CD1c-positive myeloid dendritic cell (primary cell): ENCODE measurements around the gene ZNF853.

Experiments
- DNase-seq: peaks from one replicate; pipeline ENCODE4 v3.0.0-alpha.2; 2016; ENCODE audit errors: extremely low spot score

Gene ZNF853

DNA sequence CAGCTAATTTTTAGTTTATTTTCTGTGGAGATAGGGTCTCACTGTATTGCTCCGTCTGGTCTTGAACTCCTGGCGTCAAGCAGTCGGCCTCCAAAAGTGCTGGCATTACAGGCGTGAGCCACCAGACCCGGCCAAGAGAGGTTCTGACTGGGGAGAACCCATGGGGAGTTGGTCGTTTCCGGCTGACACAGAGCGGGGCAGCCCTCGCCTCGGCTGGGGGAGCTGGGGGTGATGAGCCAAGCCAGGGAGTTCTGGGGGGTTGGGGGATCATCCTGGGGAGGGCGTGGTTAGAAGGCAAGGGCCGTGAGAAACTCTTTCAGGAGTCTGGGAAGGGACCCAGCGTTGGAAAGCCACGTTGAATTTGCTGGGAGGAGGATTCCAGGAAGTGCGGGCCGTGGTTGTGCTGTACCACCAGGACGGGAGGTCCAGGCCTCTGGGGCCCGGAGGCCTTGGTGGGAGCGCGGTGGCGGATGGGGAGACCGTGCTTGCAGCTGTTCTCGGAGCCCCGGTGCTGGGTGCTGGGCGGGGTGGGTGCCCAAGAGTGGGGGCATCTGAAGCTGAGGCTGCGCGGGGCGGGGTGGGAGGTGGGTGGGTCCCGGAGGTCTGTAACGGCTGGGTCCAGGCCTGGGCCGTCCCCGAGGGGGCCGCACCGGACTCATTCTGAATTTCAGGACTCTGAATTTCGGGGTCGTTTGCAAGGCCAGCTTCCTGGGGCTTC lies 8.4 kb upstream of the ZNF853 start:
- no peak for DNase-seq

- DNase-seq = no peak
These were observed 7.8 kb upstream of the ZNF853 start for GRCh38 chr7:6607651-6608051.

DNA sequence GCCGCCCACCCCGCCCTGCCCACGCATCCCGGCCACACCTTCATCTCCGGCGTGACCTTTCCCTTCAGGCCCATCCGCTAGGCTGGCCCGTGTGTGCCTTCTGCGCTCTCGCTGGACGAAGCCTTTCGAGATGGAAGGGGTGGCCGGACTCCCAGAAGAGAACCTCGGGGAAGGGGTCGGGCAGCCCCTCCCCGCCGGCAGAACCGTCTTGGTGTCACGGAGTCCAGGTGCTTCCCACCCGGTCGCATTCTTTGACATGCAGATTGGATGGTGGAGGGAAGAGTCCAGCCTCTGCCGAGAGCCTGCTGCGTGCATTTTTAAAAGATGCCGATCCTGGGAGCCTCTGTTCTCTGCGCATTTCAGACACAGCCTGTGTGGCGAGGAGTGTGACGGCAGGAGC lies 7.3 kb upstream of the ZNF853 start:
- no peak for DNase-seq

DNA sequence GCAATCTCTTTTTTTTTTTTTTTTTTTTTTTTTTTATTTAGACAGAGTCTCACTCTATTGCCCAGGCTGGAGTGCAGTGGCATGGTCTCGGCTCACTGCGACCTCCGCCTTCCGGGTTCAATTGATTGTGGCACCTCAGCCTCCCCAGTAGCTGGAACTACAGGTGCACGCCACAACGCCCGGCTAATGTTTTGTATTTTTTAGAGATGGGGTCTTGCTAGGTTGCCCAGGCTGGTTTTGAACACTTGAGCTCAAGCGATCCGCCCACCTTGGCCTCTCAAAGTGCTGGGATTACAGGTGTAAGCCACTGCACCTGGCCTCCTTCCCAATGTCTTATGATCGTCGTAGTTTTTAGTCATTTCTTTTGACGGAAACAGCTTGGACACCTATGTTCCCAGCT lies 6.6 kb upstream of the ZNF853 start:
- no peak for DNase-seq

DNA sequence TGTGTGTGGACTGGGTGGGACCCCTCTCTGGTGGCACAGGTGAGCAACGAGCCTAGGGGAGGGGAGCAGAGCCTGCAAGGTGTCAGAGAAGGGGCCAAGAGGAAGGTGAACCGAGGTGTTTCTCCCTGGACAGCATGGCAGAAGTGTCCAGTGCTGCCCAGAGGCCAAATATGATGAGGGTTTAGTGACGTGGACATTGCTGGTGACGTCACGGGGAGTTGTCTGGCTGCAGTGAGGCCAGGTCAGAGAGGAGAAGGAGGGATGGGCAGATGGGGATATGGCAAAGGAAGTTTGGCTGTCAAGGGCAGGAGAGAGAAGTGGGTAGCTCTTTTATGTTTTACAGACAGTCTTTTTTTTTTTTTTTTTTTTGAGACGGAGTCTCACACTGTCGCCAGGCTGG lies 2.6 kb upstream of the ZNF853 start:
- no peak for DNase-seq

- no peak for DNase-seq
These were observed 1.7 kb upstream of the ZNF853 start for GRCh38 chr7:6613706-6614105.

DNA sequence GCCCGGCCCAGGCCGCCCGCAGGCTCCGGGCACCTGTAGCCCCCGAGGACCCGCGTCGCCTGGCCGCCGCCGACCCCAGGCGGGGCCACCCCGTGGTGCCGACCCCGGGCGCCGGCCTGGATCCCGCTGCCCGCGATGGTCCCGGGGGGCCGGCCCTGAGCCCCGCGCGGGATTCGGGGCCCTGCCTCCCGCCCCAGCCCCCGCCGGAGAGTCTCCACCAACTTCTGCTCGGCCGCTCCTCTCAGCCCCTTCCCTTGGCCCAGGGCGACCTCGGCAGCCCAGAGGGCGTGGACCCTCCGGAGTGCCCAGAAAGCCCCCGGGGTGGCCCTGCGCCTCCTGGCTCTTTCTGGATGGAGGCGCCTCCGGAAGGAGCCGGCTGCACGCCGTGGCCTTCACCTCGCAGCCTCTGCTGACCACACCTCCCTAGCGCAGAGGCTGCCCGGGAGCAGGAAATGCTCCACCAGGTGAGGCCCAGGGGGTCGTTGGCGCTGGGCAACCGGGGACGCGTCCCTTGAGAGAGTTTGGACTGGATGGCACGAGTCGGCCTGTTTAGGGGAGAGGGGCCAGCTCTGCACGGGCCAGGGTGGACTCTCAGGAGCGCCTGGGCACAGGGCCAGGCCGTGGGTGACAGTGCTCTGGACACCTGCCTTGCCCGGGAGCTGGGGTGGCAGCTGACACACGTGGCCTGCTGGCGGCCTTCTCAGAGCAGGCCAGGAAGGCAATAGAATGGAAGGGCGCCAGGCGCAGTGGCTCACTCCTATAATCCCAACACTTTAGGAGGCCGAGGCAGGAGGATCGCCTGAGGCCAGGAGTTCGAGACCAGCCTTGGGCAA lies 529 bp downstream of the ZNF853 start:
- no peak for DNase-seq

DNA sequence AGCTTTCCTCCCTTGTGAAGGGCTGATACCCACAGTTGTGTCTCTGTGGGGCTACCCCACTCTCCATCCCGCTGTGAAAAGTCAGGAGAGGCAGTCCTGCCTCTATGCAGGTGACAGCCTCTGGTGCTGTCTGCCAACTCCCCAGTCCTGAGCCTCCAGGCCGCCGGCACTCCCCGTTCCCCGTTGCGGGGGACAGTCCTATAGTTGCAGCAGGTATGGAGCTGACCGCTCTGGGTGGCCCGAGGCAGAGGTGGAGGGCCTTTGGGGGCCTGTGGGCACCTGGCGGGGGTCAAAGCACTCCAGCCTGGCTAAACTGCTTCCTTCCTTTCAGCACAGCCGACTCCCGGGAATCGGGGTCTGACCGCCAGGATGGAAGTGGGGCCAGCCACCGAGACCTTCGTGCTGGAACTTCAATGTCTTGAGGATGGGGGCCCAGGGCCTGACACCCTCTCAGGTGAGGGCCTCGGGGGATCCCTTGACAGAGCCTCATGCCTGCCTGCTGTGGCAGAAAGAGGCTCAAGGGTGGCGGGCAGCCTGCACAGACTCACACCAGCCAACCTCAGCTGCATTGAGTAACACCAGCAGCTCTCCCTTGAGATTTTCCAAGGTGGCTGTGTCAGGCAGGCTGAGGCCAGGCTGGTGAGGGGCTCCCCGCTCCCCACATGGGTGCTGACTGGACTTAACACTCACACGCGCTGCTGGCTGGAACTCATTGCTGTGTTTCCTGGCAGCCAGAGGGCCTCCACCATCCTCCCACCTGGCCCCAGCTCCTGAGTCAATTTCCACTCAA lies 1.6 kb downstream of the ZNF853 start:
- no peak for DNase-seq

DNA sequence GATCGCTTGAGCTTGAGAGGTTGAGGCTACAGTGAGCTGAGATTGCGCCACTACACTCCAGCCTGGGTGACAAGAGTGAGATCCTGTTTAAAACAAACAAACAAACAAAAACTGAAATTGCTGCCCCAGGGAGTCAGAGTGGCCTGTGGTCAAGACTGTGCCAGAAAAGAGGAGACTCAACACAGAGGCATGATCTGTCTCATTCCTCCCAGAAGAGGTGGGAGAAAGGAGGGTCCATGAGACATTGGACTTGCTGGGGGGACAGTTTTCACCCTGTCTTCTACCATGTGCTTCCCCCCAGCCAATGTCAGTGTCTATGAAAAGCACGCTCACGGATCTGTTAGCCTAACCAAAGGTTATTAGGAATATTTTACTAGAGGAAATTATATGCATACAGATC lies 3.2 kb downstream of the ZNF853 start:
- no peak for DNase-seq

GRCh38 chr7:6619961-6620360 lies 4.6 kb downstream of the ZNF853 start:
- DNase-seq = no peak

DNA sequence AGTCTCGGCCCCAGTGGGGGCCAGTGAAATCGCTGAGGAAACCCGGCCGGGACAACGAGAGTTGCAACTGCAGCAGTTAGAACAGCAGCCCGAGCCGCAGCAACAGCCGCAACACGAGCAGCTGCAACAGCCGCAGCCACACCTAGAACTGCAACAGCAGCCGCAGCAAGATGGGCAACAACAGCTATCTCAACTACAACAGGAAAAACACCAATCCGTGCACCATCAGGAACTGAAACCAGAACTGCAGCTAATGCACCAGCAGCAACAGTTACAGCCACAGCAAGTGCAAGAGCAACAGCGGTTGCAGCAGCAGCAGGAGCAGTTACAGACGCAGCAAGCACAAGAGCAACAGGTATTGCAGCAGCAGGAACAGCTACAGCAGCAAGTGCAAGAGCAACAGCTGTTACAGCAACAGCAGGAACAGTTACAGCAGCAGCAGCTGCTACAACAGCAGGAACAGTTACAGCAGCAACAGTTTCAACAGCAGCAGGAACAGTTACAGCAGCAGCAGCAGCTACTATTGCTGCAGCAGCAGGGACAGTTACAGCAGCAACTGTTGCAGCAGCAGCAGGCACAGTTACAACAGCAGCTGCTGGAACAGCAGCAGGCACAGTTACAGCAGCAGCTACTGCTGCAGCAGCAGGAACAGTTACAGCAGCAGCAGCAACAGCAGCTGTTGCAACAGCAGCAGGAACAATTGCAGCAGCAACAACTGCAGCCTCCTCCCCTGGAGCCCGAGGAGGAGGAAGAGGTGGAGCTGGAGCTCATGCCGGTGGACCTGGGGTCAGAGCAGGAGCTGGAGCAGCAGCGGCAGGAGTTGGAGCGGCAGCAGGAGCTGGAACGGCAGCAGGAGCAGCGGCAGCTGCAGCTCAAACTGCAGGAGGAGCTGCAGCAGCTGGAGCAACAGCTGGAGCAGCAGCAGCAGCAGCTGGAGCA lies 6.1 kb downstream of the ZNF853 start:
- DNase-seq = peak; percentile 21

DNA sequence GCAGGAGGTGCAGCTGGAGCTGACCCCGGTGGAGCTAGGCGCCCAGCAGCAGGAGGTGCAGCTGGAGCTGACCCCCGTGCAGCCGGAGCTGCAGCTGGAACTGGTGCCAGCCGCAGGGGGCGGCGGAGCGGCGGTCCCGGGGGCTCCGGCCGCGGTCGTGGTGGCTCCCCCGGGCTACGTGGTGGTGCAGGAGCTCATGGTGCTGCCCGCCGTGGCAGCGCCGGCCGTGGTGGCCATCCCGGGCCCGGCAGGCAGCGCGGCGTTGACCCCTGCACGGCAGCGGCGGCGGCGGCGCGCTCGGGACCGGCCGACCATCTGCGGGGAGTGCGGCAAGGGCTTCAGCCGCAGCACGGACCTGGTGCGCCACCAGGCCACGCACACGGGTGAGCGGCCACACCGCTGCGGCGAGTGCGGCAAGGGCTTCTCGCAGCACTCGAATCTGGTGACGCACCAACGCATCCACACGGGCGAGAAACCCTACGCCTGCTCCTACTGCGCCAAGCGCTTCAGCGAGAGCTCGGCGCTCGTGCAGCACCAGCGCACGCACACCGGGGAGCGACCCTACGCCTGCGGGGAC lies 6.8 kb downstream of the ZNF853 start:
- no peak for DNase-seq

DNA sequence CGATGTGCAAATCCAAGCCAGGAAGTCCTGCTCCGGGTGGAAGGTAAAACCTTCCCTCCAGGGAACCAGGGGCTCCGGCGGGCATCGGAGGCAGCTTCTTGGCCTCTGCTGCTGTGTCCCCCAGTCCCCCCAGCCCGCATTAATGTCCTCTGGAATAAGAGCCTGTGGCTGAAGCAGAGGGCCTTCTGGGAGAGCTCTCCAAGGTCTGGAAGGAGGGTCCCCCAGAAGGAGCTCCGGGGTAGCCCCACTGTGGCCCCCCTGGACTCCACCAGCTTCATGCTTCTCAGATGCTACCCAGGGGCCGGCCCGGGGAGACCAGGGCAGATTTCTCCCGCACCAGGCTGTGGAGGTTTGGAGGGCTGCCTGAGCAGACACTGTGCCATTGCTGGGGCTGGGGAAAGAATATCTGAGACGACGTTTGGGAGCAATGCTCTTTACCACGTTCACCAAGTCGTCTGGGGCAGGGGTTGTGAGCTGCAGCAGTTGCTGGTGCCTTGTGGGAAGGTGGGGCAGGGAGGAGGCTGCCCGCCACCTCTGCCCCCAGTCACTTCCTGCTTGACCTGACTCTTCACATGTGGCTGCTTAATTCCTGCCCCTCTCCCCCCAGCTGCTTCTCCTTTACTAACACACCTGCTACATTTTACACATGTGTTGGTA lies 8.3 kb downstream of the ZNF853 start:
- DNase-seq = no peak

DNA sequence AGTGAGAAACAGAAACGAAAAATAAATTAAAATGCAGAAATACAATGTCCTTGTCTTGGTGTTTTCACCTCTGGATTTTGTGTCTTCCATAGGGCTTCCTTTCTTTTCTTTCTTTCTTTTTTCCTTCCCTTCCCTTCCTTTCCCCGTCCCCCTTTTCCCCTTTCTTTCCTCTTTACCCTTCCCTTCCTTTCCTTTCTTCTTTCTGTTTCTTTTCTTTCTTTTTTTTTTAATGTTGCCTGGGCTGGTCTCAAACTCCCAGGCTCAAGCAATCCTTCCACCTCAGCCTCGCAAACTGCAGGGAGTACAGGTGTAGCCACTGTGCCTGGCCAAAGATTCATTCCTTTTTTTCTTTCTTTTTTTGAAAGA lies 8.8 kb downstream of the ZNF853 start:
- DNase-seq = no peak

DNA sequence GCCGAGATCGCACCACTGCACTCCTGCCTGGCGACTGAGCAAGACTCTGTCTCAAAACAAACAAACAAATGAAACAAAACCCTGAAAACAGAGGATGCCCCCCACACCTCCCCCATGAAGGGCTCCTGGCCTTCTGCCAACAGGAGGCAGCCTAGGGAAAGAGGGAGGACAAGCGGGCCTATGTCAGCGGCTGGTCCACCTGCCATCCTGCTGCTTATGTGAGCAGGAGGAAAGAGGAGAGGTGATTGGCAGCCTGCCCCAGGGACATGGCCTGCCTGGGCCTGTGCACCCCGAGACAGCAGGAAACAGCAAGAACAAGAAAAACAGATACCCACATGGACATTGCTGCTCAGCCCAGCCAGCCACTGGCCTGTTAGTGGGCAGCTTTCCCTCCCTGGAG lies 12.6 kb downstream of the ZNF853 start:
- DNase-seq = no peak

DNA sequence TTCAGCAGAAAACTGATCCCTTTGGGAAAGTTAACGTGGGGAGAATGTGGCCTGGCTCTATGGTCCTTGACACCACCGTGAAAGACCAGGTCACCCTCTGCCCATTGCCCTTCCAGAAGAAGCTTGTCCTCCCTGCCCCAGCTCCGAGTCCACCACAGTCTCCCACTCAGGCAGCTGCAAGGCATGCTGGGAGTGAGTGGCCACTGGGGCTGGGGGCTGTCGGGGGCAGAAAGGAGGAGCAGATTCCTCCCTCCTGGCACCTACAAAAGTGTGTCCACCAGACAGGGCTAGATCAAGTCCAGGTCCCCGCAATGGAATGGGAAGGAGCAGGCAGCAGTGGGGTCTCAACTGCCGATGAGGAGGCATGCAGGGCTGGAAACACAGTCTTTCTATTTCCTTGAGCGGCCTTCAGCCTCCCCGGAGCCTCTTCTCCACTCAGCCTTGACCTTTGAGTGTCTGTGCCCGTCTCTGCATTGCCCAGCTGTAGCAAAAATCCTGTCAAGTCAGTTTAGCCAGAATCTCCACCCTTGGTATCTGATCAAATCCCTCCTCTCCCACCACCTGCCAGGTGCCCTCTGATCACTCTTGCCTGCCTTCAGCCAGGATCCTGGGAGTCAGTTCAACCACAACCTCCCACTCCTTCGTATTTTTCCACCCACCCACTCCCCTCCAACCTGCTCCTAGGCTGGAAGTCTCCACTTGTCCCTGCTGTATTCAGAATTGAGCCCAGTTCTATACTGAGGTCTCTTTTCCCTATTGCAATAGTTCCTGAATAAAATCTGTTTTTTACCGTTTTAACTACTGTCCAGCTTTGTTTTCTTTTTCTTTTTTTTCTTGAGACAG lies 14.8 kb downstream of the ZNF853 start:
- no peak for DNase-seq

DNA sequence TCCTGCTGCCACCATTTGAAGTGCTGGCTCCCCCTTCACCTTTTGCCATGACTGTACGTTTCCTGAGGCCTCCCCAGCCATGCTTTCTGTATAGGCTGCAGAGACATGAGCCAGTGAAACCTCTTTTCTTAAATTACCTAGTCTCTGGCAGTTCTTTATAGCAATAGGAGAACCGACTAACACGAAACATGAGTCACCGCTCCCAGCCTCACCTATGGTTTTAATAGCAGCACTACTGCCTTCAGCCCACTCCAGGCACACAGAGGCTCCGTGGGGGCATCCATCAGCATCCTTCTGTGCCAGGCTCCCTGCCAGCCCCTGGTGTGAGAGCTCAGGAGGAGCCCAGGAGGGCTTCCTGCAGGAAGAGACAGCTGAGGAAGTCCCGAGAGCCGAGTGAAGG lies 16.2 kb downstream of the ZNF853 start:
- no peak for DNase-seq

DNA sequence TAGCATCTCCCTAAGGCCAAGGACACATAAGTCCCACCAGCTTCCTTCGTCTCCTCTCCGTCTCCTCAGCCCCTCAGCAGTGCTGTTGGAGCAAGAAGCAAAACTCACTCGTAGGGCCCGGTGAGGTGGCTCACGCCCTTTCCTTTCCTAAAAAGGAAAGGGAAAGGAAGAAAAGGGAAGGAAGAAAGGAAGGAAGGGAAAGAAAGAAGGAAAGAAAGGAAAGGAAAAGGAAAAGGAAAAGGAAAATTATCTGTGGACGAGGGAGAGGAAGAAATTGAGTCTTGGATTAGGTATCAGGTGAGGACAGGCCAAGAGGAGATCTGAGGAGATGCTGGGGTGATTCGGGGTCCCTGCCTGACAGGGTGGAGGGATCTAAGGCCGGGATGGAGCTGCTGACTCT lies 18.6 kb downstream of the ZNF853 start:
- no peak for DNase-seq

DNA sequence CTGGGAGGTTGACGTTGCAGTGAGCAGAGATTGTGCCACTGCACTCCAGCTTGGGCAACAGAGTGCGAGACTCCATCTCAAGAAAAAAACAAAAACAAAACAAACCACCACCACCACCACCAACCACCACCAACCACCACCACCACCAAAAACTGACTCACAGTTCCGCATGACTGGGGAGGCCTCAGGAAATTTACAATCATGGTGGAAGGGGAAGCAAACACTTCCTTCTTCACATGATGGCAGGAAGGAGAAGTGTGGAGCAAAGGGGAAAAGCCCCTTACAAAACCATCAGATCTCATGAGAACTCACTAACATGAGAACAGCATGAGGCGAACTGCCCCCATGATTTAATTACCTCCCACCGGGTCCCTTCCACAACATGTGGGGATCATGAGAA lies 19.6 kb downstream of the ZNF853 start:
- DNase-seq = peak; percentile 82
